Measurements from ENCODE around the gene CRTC1. TPM values are rescaled to one million over a fixed set of nuclear protein-coding genes. Genes with fewer than 3 reads are reported as not detected.
"Not testable (repeated sequence)": the region's sequence is repeated elsewhere in the genome, so short reads cannot be mapped to it uniquely, and the experiment has no call there.

Gene CRTC1
- total RNA-seq, 1 donor from 2014 or later, result 15.5 TPM

DNA sequence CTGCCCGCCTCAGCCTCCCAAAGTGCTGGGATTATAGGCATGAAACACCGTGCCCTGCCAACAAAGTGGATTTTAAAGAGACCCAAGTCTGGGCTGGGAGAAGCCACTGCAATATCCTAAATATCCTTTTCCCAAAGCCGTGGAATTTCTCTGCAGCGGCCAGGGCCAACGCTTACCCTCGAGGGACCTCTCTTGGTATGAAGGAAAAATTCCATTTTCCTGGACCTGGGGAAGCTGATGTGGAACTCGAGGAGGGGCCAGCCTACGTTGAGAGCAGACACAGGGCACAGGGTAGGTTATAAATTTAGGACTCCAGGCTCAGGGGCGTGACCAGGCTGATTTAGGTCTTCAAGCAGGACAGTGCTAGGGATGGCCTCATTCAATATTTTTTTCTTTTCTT, 130.6 kb downstream of the CRTC1 start:
- Mint-ChIP-seq H3K9me3 (no peaks in the 10 kb centered on the region), H3K27ac (no peak overlapping the region), H3K4me1 (peaks cover 2% of the 10 kb centered on the region), H3K4me3 (no peak overlapping the region), H3K27me3 (peaks cover 9% of the 10 kb centered on the region), H3K36me3 (ENCODE audit: low read depth) (no peaks in the 10 kb centered on the region)
- DNase-seq (no peak), ATAC-seq (ENCODE audit: low read depth) (no peak)
- ChIA-PET CTCF (no interaction called here), POLR2A (interaction anchor here (0.6 kb wide), 1 partner anchor 201 kb away, joined by 3 read pairs; no protein-coding TSS in a partner anchor)
- TF ChIP-seq, protein P1, sequence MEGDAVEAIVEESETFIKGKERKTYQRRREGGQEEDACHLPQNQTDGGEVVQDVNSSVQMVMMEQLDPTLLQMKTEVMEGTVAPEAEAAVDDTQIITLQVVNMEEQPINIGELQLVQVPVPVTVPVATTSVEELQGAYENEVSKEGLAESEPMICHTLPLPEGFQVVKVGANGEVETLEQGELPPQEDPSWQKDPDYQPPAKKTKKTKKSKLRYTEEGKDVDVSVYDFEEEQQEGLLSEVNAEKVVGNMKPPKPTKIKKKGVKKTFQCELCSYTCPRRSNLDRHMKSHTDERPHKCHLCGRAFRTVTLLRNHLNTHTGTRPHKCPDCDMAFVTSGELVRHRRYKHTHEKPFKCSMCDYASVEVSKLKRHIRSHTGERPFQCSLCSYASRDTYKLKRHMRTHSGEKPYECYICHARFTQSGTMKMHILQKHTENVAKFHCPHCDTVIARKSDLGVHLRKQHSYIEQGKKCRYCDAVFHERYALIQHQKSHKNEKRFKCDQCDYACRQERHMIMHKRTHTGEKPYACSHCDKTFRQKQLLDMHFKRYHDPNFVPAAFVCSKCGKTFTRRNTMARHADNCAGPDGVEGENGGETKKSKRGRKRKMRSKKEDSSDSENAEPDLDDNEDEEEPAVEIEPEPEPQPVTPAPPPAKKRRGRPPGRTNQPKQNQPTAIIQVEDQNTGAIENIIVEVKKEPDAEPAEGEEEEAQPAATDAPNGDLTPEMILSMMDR (IDR thresholded peaks at IDR 0.05), result no peak
- intact Hi-C loops (cut with micrococcal nuclease), result no loop called here

DNA sequence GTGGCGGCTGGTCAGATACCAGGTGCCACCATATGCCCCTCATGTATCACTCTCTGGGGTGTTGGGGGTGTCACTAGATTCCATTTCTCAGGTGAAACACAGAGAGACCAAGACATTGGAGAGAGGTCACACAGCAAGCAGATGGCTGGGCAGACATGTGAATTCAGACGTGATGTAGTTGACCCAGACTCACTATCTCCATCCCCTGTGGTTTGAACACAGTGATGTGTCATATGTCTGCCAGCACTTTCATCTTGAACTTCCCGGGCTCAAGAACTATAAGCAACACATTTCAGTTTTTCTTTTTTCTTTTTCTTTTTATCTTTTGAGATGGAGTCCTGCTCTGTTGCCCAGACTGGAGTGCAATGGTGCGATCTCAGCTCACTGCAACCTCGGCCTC, 132.2 kb downstream of the CRTC1 start:
- peaks cover 6% of the 10 kb centered on the region for H3K27me3 Mint-ChIP-seq
- ChIA-PET CTCF (interaction anchor here (1.0 kb wide), 1 partner anchor 31 kb away, joined by 3 read pairs; no protein-coding TSS in a partner anchor), POLR2A (no interaction called here)
- TF ChIP-seq, protein P1 (IDR thresholded peaks at IDR 0.05), result no peak
- intact Hi-C loops (cut with micrococcal nuclease), result no loop called here
- H3K4me3 Mint-ChIP-seq, result no peak overlapping the region
- DNase-seq (no peak), ATAC-seq (ENCODE audit: low read depth) (no peak)
- no peaks in the 10 kb centered on the region for H3K4me1 Mint-ChIP-seq
- no peaks in the 10 kb centered on the region for H3K36me3 Mint-ChIP-seq (ENCODE audit: low read depth)
- H3K9me3 Mint-ChIP-seq, result no peaks in the 10 kb centered on the region
- H3K27ac Mint-ChIP-seq, result no peak overlapping the region

DNA sequence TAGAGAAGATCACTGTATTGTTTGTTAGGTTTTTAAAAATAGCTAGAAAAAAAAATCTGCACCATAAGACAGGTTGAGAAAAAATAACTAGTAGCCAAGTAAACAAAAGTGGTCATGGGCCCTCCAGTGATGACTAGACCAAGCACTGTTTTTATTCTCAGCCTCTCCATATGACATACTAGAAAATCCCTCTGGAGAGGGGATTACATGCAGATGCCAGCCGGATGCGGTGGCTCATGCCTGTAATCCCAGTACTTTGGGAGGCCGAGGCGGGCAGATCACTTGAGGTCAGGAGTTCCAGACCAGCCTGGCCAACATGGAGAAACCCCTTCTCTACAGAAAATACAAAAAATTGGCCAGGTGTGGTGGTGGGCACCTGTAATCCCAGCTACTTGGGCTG, 133.2 kb downstream of the CRTC1 start:
- H3K9me3 Mint-ChIP-seq, CTCF ChIA-PET: not testable (repeated sequence)

DNA sequence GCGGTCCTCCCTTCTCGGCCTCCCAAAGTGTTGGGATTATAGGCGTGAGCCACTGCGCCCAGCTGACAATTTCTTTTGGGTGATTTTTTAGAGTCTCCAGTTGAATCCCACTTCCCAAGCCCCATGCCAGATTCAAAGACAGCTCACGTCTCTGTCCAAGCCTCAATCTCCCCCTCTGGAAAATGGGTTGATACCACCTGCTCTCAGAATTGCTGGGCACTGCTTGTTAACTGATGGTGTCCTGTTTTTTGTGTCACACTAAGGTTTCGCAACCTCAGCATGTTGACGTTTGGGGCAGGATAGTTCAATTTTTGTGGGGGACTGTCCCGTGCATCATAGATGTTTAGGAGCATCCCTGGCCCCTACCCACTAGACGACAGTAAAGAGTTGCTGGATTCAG, 134.1 kb downstream of the CRTC1 start:
- Mint-ChIP-seq H3K36me3 (ENCODE audit: low read depth) (no peaks in the 10 kb centered on the region), H3K27ac (no peak overlapping the region), H3K27me3 (peaks cover 6% of the 10 kb centered on the region), H3K4me3 (no peak overlapping the region), H3K9me3 (no peaks in the 10 kb centered on the region), H3K4me1 (no peaks in the 10 kb centered on the region)
- TF ChIP-seq, protein P1 (IDR thresholded peaks at IDR 0.05), result no peak
- intact Hi-C loops (cut with micrococcal nuclease), result no loop called here
- ChIA-PET CTCF (no interaction called here), POLR2A (no interaction called here)
- ATAC-seq (ENCODE audit: low read depth), result no peak
- DNase-seq, result no peak

More for the DNA sequence above, 133.2 kb downstream of the CRTC1 start:
- H3K36me3 Mint-ChIP-seq (ENCODE audit: low read depth); intact Hi-C loops (cut with micrococcal nuclease); POLR2A ChIA-PET; DNase-seq; H3K27me3 Mint-ChIP-seq; H3K4me1 Mint-ChIP-seq; H3K27ac Mint-ChIP-seq; H3K4me3 Mint-ChIP-seq; ATAC-seq (ENCODE audit: low read depth): not testable (repeated sequence)

DNA sequence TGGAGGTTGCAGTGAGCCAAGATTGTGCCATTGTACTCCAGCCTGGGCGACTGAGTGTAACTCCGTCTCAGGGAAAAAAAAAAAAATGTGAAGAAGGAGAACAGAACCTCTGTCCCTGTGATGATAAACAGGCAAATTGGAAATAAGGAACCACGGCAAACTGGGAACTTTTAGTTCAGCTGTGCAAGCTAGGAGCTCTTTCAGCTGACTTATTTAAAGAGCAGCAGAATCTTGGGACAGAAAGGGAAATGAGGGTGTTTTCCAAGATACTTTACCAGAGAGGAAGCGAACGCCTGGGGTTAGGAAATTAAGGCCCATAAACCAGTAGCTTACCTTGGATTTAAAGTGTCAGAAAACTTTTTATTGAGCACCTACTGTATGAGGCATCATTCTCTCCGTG, 145.3 kb downstream of the CRTC1 start:
- H3K4me1 Mint-ChIP-seq, result peaks cover 9% of the 10 kb centered on the region
- no peak overlapping the region for H3K4me3 Mint-ChIP-seq
- ATAC-seq (ENCODE audit: low read depth), result no peak
- peaks cover 10% of the 10 kb centered on the region for H3K36me3 Mint-ChIP-seq (ENCODE audit: low read depth)
- no peak for DNase-seq
- peaks cover 5% of the 10 kb centered on the region for H3K9me3 Mint-ChIP-seq
- no peak overlapping the region for H3K27ac Mint-ChIP-seq
- CTCF ChIA-PET, result interaction anchor here (1.0 kb wide), 1 partner anchor 19 kb away, joined by 3 read pairs; no protein-coding TSS in a partner anchor
- TF ChIP-seq, protein P1 (IDR thresholded peaks at IDR 0.05), result no peak
- H3K27me3 Mint-ChIP-seq, result peaks cover 2% of the 10 kb centered on the region
- intact Hi-C loops (cut with micrococcal nuclease), result no loop called here
- POLR2A ChIA-PET, result interaction anchor here (0.7 kb wide), 1 partner anchor 184 kb away, joined by 3 read pairs; no protein-coding TSS in a partner anchor

DNA sequence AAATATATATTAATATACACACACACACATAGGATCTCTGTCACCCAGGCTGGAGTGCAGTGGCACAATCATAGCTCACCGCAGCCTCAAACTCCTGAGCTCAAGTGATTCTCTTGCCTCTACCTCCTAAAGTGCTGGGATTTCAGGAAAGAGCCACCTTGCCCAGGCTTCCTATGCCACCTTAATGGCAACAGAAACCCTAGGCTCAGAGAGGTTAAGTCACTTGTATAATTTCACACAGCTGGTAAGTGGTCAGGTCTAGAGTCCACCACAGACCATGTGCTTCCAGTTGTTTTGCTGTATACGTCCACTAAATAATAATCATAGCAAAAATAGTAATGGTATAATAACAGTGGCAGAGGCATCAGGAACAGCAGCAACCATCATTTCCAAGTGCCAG, 147.0 kb downstream of the CRTC1 start:
- Mint-ChIP-seq H3K4me1 (peaks cover 24% of the 10 kb centered on the region), H3K9me3 (peaks cover 5% of the 10 kb centered on the region), H3K27ac (no peak overlapping the region), H3K4me3 (no peak overlapping the region), H3K36me3 (ENCODE audit: low read depth) (peaks cover 27% of the 10 kb centered on the region), H3K27me3 (no peaks in the 10 kb centered on the region)
- intact Hi-C loops (cut with micrococcal nuclease), result loop anchor here (5.0 kb wide), 2 partner anchors 128 to 393 kb away; partner anchors contain the start of gene ISYNA1
- TF ChIP-seq, protein P1 (IDR thresholded peaks at IDR 0.05), result no peak
- DNase-seq (no peak), ATAC-seq (ENCODE audit: low read depth) (no peak)
- ChIA-PET CTCF (no interaction called here), POLR2A (no interaction called here)
